Stomach (tissue), 4 donors: ENCODE measurements around the gene ELL2.

ENCODE experiments used
- CTCF ChIP-seq, 7 experiments: fragments of 450-650 bp in 4 of 7; fragments of 200-600 bp in 3 of 7; sonication (generic) in 3 of 7; IDR thresholded peaks; one replicate each; pipeline ENCODE4 v1.5.1; 2016 to 2019; ENCODE audit warnings: antibody characterized with exemption in 7 of 7, control low read depth in 2 of 7, mild to moderate bottlenecking in 1 of 7
- EP300 ChIP-seq: sonication (generic); formaldehyde crosslinking; IDR thresholded peaks from one replicate; pipeline ENCODE4 v1.6.1; 2017; ENCODE audit warnings: antibody characterized with exemption
- POLR2A ChIP-seq, 4 donors: fragments of 450-650 bp; IDR thresholded peaks; one replicate each; pipeline ENCODE4 v1.6.1; 2016; ENCODE audit warnings: antibody characterized with exemption in 4 of 4, control low read depth in 2 of 4, mild to moderate bottlenecking in 1 of 4, moderate library complexity in 1 of 4
- POLR2AphosphoS5 ChIP-seq, 3 donors: sonication (generic); formaldehyde crosslinking; IDR thresholded peaks; one replicate each; pipeline ENCODE4 v1.6.1; 2016; ENCODE audit warnings: antibody characterized with exemption in 3 of 3

- TF ChIP-seq POLR2A (IDR thresholded peaks at IDR 0.05): no peak
- no peak for TF ChIP-seq EP300
- TF ChIP-seq CTCF (IDR thresholded peaks at IDR 0.05): no peak
- TF ChIP-seq POLR2AphosphoS5 (IDR thresholded peaks at IDR 0.05): no peak
Measured at GRCh38 chr5:95949810-95950209, 11.8 kb downstream of the ELL2 start.
